ENCODE measurements around the gene FUT3. TPM values are rescaled to one million over a fixed set of nuclear protein-coding genes. Genes with fewer than 3 reads are reported as not detected.
A peak's percentile ranks its signal among the peaks of the same experiment; 100 is the strongest.

Gene FUT3
- total and polyA plus RNA-seq, 2 of the 8 experiments (the other 6 are each of a cell fraction or from before 2014, with no cell fraction given), result 0.15 to 0.63 TPM

DNA sequence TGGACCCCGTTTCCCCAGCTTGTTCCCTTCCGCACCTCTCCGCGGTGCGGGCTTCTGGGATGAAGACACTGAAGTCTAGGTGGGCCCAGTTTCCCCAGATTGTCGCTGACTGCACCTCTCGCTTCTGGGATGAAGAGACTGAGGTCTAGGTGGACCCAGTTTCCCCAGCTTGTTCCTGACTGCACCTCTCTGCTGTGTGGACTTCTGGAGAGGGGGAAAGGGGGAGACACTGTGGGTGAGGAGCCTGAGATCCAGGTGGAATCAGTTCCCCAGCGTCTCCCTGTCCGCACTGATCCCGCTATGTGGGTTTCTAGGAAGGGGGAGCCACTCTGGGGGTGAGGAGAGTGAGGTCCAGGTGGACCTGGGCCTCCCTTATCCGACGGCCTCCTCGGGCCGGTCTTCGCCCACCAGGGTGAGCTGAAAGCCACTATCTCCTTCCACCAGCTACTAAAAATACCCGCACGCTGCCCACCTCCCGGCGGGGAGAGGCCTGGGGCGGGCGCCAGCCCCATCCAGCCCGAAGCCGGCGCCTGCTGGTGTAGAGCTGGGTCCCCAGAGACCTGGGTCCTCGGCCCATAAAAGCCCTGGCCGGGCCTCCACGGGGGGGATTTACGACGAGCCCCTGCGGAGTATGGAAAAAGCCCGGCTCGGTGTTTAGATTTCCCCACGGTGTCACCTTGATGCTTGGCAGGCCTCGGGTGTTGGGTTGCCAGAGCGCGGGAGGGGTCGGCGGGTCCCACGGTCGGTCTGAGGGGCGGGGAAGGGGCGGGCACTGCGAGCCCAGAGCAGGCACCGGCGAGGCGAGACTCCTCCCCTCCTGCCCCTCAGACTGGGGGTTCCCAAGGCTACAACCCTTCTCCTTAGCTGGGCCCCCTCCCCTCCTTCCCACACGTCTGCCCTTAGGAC lies 22.3 kb downstream of the FUT3 start:
- Histone ChIP-seq H2AFZ (ENCODE audit: low read length) (peak overlapping the region; percentile 3; the same call in 1 of the 2 replicates), H3K23ac (ENCODE audit: insufficient read length) (no peak overlapping the region), H3K4me2 (ENCODE audit: insufficient read depth in 1 of 2, low read depth in 2 of 2, low read length in 2 of 2) (peak overlapping the region; percentile 92 to 99), H4K91ac (replicated peaks; ENCODE audit: insufficient read length, low read length) (peak overlapping the region; percentile 83), H3K56ac (replicated peaks; ENCODE audit: insufficient read length, low read depth, low read length) (peak overlapping the region; percentile 83), H4K20me1 (replicated peaks in 1 of 2; ENCODE audit: control insufficient read depth in 1 of 2, insufficient read depth in 2 of 2, low read length in 2 of 2) (peaks cover 0 to 2% of the 10 kb centered on the region in 2 experiments), H4K5ac (ENCODE audit: insufficient read length, low read depth, low read length) (peak overlapping the region; percentile 88), H3K79me1 (ENCODE audit: low read depth, low read length) (no peaks in the 10 kb centered on the region), H3K18ac (ENCODE audit: extremely low read depth, low read length) (peak overlapping the region; percentile 60; the same call in 1 of the 2 replicates), H3K4ac (replicated peaks; ENCODE audit: insufficient read length, low read depth, low read length) (peak overlapping the region; percentile 88), H3K79me2 (ENCODE audit: control insufficient read depth in 1 of 2, insufficient read depth in 2 of 2, low read length in 2 of 2) (no peaks in the 10 kb centered on the region), H3K4me1 (replicated peaks in 1 of 4; ENCODE audit: control insufficient read depth in 3 of 4, insufficient read depth in 4 of 4, low read length in 3 of 4) (peaks cover 0 to 8% (median 6%) of the 10 kb centered on the region in 4 experiments; a peak in 6 of 7 replicates), H3K4me3 (ENCODE audit: extremely low read depth in 1 of 4, insufficient read depth in 2 of 4, low read depth in 3 of 4, low read length in 4 of 4) (peak overlapping the region; percentile 72 to 89 (median 76)), H3K9ac (replicated peaks in 1 of 4; ENCODE audit: extremely low read depth in 1 of 4, low read depth in 3 of 4, low read length in 3 of 4) (peak overlapping the region; percentile 45 to 94 (median 92)), H3K27ac (ENCODE audit: low read depth, low read length) (peak overlapping the region; percentile 88), H3K14ac (ENCODE audit: insufficient read length) (no peak overlapping the region), H2BK20ac (ENCODE audit: low read length) (no peak overlapping the region), H3K23me2 (ENCODE audit: low read depth, low read length) (peaks cover 12% of the 10 kb centered on the region; the same call in 1 of the 2 replicates), H2BK5ac (ENCODE audit: low read depth, low read length) (peak overlapping the region; percentile 91; the same call in 1 of the 2 replicates), H2AK5ac (ENCODE audit: low read depth, low read length) (peak overlapping the region; percentile 93; the same call in 1 of the 2 replicates), H3K36me3 (ENCODE audit: control insufficient read depth in 2 of 4, insufficient read depth in 4 of 4, low read length in 3 of 4) (no peaks in the 10 kb centered on the region), H3K27me3 (replicated peaks in 1 of 4; ENCODE audit: control insufficient read depth in 3 of 4, extremely low read depth in 1 of 4, insufficient read depth in 3 of 4, low read length in 3 of 4) (no peaks in the 10 kb centered on the region; a peak in 1 of 7 replicates), H2BK15ac (ENCODE audit: low read length) (no peak overlapping the region; the same call in 1 of the 2 replicates), H2BK120ac (replicated peaks; ENCODE audit: low read depth, low read length) (no peak overlapping the region), H4K8ac (ENCODE audit: extremely low read depth, insufficient read depth, low read length) (peak overlapping the region; percentile 97), H3K9me3 (ENCODE audit: insufficient read depth in 2 of 2, low read depth in 1 of 2, low read length in 1 of 2) (no peaks in the 10 kb centered on the region), H2BK12ac (ENCODE audit: low read depth, low read length) (no peak overlapping the region)
- ChIA-PET POLR2A (ENCODE audit: partially characterized antibody) (interaction anchor here (0.6 to 5.9 kb wide), 47 partner anchors 9 to 1101 kb away, joined by 3 to 43 read pairs (median 5); partner anchors contain the start of genes FUT3, NDUFA11, NRTN and PRR22), CTCF (ENCODE audit: partially characterized antibody) (interaction anchor here (0.6 to 7.8 kb wide), 11 partner anchors 11 to 114 kb away, joined by 3 to 58 read pairs (median 5); partner anchors contain the start of genes FUT6, NDUFA11, NRTN and VMAC)
- no peak for FAIRE-seq
- DNase-seq (ENCODE audit: low read depth in 1 of 2, low spot score in 2 of 2), result peak in 1 of 2 experiments; percentile 70
- TF ChIP-seq CTCF (IDR thresholded peaks at IDR 0.05; ENCODE audit: control extremely low read depth in 1 of 3, insufficient read depth in 1 of 3, low read depth in 1 of 3, low read length in 3 of 3) (no peak), KDM4A (IDR thresholded peaks at IDR 0.05; ENCODE audit: low read depth, low read length, severe bottlenecking) (peak; percentile 1), HDAC2 (IDR thresholded peaks at IDR 0.05; ENCODE audit: borderline replicate concordance in 1 of 2, low read depth in 2 of 2, low read length in 2 of 2) (peak in 1 of 2 experiments; percentile 52; a peak in 1 of 4 replicates), KDM1A (IDR thresholded peaks at IDR 0.05; ENCODE audit: borderline replicate concordance, low read length) (no peak)
- WGBS, 2 experiments (ENCODE audit: extremely low coverage in 1 of 2, insufficient coverage in 1 of 2, insufficient read length in 1 of 2, insufficient replicate concordance in 2 of 2, low coverage in 1 of 2, low lambda C conversion rate in 2 of 2, missing lambda C conversion rate in 1 of 2), result 9% methylated on average over 31 of the region's 47 CpGs; no CpG with 5 or more reads in 1 of the 2 experiments

Data from H1 (cell line).